HG03460 (cell line): ENCODE results near the gene JMJD1C.
"Not testable (repeated sequence)": the region's sequence is repeated elsewhere in the genome, so short reads cannot be mapped to it uniquely, and the experiment has no call there.

Experiments
- ATAC-seq: cut with Tn5 transposase; IDR thresholded peaks from one replicate; pipeline ENCODE4 v1.9.1; 2021; ENCODE audit not compliant: unreplicated experiment

The JMJD1C gene

GRCh38 chr10:63304146-63304545 is 161.6 kb downstream of the JMJD1C start:
- no peak for ATAC-seq

- ATAC-seq: no peak
Observed at GRCh38 chr10:63300801-63301200, 165.0 kb downstream of the JMJD1C start.

GRCh38 chr10:63297941-63298340 is 167.8 kb downstream of the JMJD1C start:
- no peak for ATAC-seq

DNA sequence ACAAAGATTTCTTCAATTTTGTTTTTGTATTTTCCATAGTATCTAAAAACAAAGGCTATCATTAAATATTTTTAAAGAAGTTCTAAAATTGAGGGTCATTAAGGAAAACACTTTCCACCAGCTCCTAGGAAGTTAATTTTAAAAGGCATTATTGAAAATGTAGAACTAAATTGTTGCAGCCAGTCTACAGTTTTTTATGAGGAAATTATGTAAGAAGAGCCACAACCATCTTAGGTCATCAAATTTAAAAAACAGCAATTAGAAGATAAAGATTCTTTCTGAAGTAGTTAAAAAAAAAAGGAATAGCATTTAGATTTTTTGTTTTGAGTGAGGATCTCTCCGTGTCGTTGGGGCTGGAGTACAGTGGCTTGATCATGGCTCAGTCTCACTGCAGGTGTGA is 171.0 kb downstream of the JMJD1C start:
- ATAC-seq: no peak

DNA sequence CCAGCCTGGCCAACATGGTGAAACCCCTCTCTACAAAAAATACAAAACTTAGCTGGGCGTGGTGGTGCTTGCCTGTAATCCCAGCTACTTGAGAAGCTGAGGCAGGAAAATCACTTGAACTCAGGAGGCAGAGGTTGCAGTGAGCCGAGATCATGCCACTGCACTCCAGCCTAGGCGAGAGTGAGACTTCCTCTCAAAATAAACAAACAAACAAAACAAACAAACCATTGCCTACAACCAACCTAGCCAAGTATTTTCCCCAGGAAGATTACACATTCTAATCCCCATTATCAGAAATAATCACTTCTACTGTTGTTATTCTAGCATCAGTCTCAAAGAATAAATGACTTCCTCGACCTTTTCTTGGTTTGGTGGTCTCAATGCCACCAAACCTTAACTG is 172.9 kb downstream of the JMJD1C start:
- not testable (repeated sequence) for ATAC-seq

GRCh38 chr10:63288170-63288569 is 177.6 kb downstream of the JMJD1C start:
- ATAC-seq: no peak

DNA sequence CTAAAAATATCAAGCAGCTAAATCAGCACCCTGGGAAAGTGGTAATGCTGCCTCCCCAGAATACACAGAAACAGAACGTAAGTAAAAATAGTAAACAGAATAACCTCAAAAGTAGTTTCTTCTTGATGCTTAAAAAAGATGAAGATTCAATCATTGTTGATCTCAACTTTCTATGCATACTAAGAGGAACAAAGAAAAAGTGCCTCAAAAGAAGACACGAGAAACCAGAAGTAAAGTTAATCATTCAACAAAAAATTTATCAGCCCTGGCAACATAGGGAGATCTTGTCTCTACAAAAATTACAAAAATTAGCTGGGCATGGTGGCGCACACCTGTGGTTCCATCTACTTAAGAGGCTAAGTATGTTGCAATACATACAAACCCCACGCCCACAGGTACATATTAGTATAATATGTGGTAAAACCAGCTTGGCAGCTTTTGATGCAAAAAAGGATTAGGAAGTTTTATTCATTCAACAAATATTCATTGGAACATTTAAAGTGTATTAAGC is 179.0 kb downstream of the JMJD1C start:
- ATAC-seq: peak; percentile 71

- ATAC-seq: peak; percentile 64
Observed at GRCh38 chr10:63286340-63286739, 179.4 kb downstream of the JMJD1C start.

DNA sequence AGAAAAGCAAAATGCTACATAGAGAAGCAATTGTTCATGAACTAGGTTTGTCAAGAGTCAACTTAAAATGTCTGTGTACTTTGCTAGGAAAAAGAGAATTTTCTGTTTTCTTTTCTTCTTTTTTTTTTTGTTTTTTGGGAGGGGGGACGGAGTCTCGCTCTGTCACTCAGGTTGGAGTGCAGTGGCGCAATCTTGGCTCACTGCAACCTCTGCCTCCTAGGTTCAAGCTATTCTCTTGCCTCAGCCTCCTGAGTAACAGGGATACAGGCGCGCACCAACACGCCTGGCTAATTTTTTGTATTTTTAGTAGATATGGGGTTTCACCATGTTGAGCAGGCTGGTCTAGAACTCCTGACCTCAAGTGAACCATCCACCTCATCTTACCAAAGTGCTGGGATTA is 181.9 kb downstream of the JMJD1C start:
- ATAC-seq: not testable (repeated sequence)

GRCh38 chr10:63283093-63283492 is 182.7 kb downstream of the JMJD1C start:
- no peak for ATAC-seq

GRCh38 chr10:63281967-63282366 is 183.8 kb downstream of the JMJD1C start:
- ATAC-seq: no peak

- no peak for ATAC-seq
Observed at GRCh38 chr10:63280386-63280785, 185.4 kb downstream of the JMJD1C start.

- ATAC-seq: no peak
Observed at GRCh38 chr10:63275094-63275493, 190.7 kb downstream of the JMJD1C start.

DNA sequence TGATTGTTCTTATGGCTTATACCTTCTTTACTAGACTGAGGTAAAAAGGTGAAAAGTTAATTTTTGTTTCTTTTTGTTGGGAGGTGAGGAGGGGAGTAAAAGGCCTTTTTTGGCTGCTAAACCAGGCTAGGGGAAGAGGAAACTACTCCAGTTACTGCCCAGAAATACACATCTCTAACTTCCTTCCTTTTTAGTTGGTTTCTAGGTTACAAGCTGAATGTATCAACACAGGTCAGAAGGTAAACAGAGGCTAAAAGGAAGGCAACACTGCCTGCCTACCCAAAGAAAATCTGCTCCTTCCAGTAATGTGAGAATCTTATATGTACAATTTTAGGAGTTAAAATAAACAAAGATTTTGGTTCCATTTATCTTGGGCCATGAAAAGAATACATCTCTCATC is 192.2 kb downstream of the JMJD1C start:
- ATAC-seq: no peak

DNA sequence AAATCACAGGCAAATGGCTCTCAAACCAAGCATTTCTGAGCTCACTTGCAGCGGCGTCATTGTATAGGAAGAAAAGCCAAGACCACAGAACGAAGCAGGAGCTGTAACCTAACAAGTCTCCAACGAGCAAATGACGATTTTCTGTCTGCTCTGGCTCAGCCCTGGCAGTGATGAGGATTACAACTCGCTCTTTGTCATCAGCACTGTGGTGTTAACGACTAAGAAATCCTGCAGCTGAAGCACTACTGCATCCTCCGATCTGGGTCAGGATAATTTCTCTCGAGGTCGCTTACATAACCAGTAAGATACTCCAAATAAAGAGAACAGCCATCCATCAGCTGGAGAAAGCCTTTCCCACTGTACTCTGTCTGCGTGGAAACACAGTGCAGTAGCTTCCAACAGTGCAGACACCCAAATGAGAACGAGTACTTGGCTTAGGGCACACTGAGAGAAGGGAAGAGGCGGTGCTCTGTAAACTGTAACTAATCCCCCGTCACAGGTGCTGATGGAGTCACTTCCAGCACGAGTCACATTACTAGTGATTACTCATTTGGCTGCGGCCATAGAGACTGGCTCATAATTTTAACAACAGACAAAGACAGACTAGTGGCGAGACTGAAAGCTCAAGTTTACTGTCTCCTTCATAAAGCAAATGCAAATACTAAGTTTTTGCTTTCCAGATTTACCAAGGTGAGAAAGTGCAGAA is 196.8 kb downstream of the JMJD1C start:
- peak; percentile 95 for ATAC-seq

DNA sequence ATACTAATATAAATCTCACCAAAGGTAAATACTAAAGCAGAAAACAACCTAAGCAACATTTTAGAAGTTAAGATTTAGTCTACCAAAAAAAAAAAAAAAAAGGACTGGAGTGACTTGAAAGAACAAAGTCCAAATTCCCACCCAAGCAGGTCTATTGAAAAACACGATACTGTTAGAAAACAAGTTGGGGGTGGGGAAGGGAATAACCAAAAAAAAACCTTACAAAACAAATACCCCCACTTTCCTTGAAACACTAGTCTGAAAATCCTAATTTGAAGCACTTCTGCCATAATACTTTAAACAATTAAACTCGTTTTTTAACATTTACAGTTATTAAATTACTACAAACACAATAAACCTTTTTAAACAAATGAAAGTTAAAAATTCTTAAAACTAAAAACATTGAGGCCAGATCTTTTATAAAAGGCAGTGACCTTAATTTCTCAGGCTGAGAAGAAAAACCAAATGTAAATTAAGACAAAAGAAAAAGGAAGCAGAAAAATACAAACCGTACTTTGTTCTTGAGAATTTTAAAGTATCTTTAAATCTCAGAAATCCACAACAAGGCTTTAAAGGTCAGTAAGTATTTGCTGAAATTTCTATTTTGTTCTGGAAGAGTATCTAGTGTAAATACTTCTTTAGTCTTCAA is 197.5 kb downstream of the JMJD1C start:
- ATAC-seq: no peak

DNA sequence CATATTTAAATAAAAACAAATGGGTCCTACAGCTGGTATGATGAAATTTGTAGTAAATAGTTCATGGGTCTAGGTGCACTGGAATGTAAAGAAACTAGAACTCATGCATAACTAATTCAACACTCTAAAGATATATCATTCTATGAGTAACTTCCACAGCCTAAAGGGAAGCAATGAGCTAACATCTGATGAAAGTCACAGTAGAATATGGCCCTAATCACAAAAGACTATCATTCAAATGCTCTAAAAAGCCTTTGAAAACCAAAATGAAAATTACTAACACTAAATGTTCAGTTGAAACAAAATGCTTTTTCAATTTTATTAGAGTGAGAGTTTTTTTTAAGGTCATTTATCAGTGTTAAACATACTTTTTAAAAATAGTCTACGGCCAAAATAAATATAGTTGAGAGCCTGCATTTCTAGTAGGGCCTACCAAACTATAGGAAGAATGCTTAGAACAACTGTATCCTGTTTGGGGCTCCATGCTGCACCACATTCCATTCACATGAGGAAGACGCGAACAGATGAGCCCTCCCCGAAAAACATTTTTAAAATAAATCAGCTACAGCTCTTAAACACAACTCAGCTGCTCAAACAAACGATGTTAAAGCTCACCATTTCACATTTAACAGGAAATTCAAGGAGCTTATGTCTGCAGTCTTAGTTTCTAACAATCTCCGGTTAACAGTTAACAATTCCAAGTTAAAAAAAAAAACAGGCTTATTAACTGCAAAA is 198.2 kb downstream of the JMJD1C start:
- peak; percentile 24 for ATAC-seq

DNA sequence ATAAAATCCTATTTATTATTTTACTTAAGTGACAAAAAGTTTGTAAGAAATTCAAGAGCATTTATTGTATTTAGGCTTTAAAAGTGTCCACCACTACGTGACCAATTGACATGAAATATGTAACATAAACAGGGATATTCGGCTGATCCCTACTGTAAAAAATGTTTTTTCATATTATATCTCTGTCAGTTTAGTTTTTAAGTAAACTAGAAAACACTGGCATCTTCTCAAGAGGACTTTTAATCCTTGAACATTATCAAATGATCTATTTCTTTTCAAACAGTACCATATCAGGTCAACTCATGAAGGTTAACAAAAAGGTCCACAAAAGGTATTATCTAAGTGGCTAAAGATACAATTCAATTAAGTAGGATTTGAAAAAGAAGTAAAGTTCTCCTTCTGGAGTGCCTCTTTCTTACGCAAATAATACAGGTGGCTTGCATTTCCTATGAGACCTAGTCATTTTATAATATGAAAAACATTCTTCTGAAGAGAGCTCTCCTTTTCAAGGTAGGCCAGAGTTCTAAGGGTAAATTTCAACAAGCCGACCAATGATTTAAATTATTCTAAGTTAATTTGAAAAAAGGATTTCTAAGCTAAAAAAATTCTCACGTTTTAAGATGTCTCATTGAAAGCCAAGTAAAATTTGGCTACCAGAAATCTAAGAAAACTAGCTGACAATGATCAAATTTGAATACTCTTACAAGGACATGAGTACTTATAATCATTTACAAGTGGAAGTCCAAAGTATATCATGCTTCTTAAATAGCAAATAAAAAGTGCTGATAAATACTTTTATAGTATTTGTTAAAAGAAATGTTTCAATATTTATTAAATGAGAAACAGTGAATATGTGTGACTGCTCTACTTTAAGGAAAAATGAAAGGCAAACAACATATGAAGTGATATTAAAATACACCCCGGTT is 199.1 kb downstream of the JMJD1C start:
- no peak for ATAC-seq

DNA sequence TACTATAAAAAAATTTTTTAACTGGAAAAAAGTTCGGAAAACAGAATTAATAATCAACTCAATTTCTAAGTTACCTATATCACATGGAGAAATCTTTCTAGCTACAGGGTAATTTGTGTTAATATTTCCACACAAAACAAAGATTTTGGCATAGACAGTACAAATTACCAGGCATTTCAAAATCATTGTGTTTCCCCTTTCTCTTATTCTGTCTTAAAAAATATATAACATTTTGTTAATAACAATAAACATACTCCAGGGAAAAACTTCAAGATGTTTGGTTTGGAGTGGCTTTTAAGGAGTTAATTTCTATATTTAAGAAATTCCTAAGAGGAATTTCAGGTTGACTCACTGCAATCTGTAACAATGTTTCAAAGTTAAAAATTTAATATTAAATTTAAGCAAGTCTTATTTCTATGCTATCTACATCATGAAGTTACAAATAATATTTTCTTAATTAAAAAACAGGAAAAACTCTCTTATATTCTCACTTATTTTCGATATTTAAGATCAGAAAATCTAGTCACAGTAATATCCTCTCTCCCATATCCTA is 200.0 kb downstream of the JMJD1C start:
- ATAC-seq: no peak

- ATAC-seq: no peak
Observed at GRCh38 chr10:63265222-63265617, 200.6 kb downstream of the JMJD1C start.
